Measurements from ENCODE around the gene CECR2.
A peak's percentile ranks its signal among the peaks of the same experiment; 100 is the strongest.
"Not testable (repeated sequence)": the region's sequence is repeated elsewhere in the genome, so short reads cannot be mapped to it uniquely, and the experiment has no call there.

The CECR2 gene

DNA sequence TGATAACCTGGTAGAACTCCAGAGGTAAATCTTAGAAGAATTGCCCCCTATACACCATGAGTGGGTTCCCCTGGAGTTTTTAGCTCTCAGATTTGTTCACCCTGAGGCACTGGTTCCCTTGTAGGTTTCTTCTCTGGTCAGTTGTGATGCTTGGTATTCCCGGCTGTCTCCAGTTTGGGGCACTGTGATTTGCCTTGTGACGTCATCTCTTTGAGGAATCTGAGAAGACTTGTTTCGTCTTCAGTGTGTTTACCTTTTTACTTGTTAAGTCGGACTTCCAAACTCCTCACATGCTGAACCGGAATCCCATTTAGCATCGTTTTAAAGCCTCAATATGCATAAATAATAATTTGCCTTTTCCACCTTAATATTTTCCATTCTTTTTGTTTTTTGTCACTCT lies 54.4 kb downstream of the CECR2 start:
- DNase-seq (ENCODE audit: low read depth in 1 of 2, low spot score in 1 of 2): peak; percentile 22 to 76
- in situ Hi-C loops (cut with HindIII; ENCODE audit: low pct_unique_long_range_greater_than_20kb, low sequenced_read_pairs): no loop called here
- TF ChIP-seq JUND (IDR thresholded peaks at IDR 0.05; ENCODE audit: low read depth): no peak

DNA sequence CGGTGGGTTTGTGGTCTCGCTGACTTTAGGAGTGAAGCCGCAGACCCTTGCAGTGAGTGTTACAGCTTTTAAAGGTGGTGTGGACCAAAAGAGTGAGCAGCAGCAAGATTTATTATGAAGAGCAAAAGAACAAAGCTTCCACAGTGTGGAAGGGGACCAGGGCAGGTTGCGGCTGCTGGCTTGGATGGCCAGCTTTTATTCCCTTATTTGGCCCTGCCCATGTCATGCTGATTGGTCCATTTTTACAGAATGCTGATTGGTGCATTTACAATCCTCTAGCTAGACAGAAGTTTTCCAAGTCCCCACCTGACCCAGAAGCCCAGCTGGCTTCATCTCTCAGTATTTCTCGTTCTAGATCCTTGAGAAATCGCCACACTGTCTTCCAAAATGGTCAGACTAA lies 58.3 kb downstream of the CECR2 start:
- DNase-seq (ENCODE audit: low read depth in 1 of 2, low spot score in 1 of 2); in situ Hi-C loops (cut with HindIII; ENCODE audit: low pct_unique_long_range_greater_than_20kb, low sequenced_read_pairs): not testable (repeated sequence)

DNA sequence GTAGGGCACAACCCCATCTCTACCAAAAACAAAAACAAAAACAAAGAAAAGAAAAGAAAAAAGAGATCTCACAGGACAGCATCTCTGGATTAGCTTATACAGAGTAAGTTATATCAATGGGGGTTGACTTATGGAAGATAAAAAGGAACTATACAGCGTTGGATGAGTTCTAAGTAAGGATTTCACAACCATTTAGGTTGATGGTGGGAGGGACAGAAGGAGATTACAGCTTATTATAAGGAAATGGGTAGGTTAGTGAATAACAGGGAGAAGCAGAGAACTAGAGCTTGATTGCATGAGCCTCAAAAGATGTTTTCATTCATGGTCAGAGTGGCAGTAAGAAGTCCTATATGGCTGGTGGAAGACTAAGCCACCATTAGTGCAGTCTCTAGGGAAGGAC lies 60.3 kb downstream of the CECR2 start:
- in situ Hi-C loops (cut with HindIII; ENCODE audit: low pct_unique_long_range_greater_than_20kb, low sequenced_read_pairs): no loop called here
- DNase-seq (ENCODE audit: low read depth in 1 of 2, low spot score in 1 of 2): no peak
- TF ChIP-seq JUND (IDR thresholded peaks at IDR 0.05; ENCODE audit: low read depth): no peak

DNA sequence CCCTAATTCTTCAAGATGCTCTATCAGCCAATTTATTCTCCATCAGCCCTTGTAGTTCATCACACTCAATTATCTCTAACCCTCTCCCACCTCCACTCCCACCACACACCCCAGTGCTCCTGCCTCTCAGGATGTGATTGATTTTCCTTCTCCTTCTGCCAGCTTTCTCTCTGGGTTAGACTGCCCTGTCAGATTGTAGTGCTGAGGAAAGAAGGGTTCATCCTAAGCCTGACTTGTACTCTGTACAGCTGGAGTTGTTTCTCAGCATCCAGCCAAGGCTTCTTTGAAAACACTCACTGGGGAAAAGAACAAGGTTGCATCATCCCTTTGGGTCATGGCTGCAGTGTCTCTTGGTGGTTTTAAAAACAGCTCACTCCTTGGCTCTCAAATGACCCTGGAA lies 61.2 kb downstream of the CECR2 start:
- DNase-seq (ENCODE audit: low read depth in 1 of 2, low spot score in 1 of 2): no peak
- in situ Hi-C loops (cut with HindIII; ENCODE audit: low pct_unique_long_range_greater_than_20kb, low sequenced_read_pairs): no loop called here
- TF ChIP-seq JUND (IDR thresholded peaks at IDR 0.05; ENCODE audit: low read depth): no peak

DNA sequence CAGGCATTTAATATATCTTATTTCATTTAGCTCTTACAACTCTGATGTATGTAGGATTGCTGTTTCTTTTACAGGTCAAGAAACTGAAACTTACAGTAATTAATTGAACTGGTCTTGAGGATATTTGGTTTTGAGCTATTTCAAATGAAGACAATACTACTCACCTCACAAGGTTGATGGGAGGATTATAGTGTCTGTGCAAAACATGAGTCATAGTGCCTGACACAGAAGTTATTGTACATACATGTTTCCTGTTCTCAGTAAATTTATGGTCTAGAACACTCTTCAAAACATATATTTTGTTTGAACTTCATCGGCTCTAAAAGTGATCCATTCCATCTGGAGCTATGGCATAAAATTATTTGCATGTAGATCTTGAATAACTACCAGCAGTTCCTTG lies 61.9 kb downstream of the CECR2 start:
- DNase-seq (ENCODE audit: low read depth in 1 of 2, low spot score in 1 of 2): no peak
- no peak for TF ChIP-seq JUND (IDR thresholded peaks at IDR 0.05; ENCODE audit: low read depth)
- in situ Hi-C loops (cut with HindIII; ENCODE audit: low pct_unique_long_range_greater_than_20kb, low sequenced_read_pairs): no loop called here

DNA sequence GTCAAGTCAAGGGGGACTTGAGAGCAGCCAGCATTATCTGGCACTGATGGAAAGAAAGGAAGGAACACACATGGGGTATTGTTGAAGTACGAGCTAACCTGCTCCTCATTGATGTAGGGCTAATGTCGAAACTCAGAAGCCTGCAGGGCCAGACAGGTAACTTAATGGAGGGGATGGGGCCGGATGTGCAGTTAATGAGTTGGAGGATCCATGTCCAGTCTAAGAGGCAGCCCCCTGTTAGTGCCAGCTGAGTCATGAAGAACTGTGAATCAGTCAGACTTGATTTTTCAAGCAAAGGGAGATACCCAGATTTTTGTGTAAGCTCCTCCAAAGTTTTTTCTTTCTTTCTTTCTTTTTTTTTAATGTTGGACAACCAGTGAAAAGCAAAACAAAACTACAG lies 65.6 kb downstream of the CECR2 start:
- in situ Hi-C loops (cut with HindIII; ENCODE audit: low pct_unique_long_range_greater_than_20kb, low sequenced_read_pairs): no loop called here
- TF ChIP-seq JUND (IDR thresholded peaks at IDR 0.05; ENCODE audit: low read depth): no peak

DNA sequence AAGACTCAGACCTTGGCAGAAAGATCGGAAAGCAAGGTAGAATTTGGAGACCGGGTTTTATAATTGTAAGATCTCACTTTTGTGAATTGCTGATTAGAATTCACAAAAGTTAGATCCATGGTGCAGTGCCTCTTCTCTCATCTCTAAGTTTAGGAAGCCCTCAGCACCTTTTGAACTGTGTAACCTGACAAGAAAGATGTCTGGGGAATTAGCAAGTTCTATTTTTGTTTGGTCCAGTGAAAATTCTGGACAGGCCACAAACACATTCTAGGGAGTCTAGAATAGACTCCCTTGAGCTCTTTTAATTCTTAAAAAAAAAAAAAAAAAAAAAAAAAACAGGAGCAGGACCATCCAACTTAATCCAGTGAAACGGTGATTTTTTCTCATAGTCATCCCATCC lies 66.1 kb downstream of the CECR2 start:
- TF ChIP-seq JUND (IDR thresholded peaks at IDR 0.05; ENCODE audit: low read depth): no peak
- in situ Hi-C loops (cut with HindIII; ENCODE audit: low pct_unique_long_range_greater_than_20kb, low sequenced_read_pairs): no loop called here
- no peak for DNase-seq (ENCODE audit: low read depth in 1 of 2, low spot score in 1 of 2)

More for the DNA sequence above, 65.6 kb downstream of the CECR2 start:
- DNase-seq (ENCODE audit: low read depth in 1 of 2, low spot score in 1 of 2): no peak

DNA sequence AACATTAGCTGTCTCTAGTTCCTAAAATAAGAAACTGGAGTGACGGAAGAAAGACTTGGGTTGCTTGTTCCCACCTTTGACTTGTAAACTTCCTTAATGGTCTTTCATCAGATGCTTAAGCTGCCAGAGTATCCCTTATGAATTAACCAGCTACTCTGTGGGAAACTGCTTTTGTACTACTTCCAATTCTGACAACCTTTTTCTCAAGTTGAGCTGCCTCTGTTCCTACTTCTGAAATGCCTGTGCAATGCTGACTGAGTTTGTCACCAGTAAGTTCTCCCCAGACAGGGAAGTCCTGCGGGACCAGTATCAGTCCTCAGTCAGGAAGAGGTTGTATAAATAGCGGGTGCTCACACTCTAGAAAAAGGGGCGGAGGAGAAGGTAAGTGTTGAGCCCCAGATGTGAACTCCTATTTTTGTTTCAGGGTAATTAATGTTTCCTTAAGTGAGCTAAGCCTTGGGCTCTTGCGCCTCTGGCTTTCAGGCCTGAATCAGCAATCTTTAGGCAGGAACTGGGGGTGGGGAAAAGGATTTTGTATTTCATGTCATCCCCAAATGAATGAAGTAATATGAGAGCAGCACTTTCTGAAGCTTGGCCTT lies 67.2 kb downstream of the CECR2 start:
- in situ Hi-C loops (cut with HindIII; ENCODE audit: low pct_unique_long_range_greater_than_20kb, low sequenced_read_pairs): no loop called here
- TF ChIP-seq JUND (IDR thresholded peaks at IDR 0.05; ENCODE audit: low read depth): no peak
- DNase-seq (ENCODE audit: low read depth in 1 of 2, low spot score in 1 of 2): peak in 1 of 2 experiments; percentile 36

DNA sequence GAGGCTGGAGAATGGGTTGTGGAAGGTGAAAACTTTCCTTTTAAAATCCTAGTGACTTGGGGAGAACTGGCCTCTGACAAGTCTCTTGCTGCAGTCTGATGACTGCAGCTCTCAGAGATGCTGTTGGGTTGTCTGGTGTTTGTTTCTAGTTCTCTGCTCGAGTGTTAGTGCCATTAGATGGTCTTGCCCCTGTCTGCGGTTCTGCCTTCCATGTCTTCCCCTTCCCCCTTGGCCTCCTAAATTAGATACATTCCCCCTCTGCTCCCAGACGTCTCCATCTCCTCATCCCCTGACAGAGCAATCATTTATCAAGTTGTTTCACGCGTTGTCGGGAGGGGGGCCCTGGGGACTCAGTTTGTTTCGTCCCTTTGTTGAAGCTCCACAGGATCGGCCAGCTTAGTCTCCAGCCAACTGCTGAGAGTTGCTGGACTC lies 67.7 kb downstream of the CECR2 start:
- TF ChIP-seq JUND (IDR thresholded peaks at IDR 0.05; ENCODE audit: low read depth): no peak
- in situ Hi-C loops (cut with HindIII; ENCODE audit: low pct_unique_long_range_greater_than_20kb, low sequenced_read_pairs): no loop called here
- DNase-seq (ENCODE audit: low read depth in 1 of 2, low spot score in 1 of 2): no peak

DNA sequence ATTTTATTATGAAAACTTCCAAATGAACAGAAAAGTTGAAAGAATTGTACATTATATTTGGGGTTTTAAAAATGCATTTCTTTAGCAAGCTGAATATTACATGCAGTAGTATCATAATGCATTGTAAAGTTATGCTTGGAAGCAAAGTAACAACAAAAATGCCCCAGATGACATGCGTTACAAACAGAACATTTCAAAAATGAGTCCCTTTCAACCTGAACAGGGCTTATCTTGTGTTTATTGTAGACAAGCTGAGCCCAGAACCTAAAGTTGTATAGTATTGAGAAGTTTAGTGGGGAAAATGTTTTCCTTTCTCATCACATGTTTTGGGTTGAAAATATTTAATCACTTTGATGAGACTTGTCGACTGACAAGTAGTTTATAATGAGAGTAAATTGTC lies 68.8 kb downstream of the CECR2 start:
- DNase-seq (ENCODE audit: low read depth in 1 of 2, low spot score in 1 of 2): no peak
- in situ Hi-C loops (cut with HindIII; ENCODE audit: low pct_unique_long_range_greater_than_20kb, low sequenced_read_pairs): no loop called here
- no peak for TF ChIP-seq JUND (IDR thresholded peaks at IDR 0.05; ENCODE audit: low read depth)

DNA sequence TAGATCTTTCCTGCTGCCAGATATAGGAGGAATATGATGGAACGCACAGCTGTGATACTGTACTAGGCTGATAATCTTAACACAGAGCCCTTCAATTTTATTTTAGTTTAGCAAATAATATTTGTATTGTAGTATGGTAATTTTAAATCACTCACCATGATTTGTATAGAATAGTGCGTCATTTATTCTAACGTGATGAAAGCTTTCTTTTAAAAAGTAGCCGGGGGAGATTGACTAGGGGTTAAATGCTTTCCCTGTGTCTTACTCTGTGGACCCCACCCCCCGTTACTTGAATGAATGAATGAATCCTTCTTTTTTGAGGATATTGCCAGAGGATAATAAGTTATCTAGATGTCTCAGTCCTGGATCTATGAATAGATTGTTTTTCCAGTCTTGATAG lies 72.1 kb downstream of the CECR2 start:
- in situ Hi-C loops (cut with HindIII; ENCODE audit: low pct_unique_long_range_greater_than_20kb, low sequenced_read_pairs): no loop called here
- TF ChIP-seq JUND (IDR thresholded peaks at IDR 0.05; ENCODE audit: low read depth): no peak
- no peak for DNase-seq (ENCODE audit: low read depth in 1 of 2, low spot score in 1 of 2)

DNA sequence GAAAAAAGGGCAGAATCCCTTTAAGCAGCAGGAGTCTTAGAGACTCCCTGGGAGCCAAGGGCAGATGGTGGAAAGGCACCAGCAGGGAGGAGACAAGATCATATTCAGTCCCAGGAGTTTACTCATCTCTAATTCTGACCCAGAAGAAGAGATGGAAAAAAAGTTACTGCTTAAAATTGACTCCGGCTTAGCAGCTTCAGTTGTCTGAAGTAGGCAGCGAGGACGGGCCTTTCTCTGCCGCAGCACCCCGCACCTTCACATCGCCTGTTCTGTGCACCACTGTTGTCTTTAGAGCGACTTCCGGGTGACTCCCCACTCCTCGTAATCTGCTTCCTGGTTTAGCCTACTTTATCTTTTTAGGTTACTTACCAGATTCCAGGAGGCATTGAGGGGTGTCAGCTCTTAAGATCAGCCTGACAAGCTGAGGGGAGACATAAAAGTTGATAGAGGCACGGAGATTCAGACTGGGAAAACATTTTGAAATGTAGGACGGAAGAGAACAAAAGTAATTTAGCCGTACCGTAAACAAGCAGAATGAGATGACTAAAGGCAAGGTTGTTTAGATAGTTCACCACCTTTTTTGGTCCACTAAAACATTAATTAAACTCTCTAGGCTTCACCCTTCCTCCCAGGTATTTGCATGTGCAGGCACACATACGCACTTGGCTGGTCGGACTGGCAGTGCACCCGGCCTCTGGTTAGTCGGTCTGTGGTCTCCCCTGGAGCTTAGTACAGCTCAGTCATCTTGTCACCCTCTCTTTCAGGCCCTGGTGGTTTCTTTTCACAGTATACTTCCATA lies 74.3 kb downstream of the CECR2 start:
- no peak for DNase-seq (ENCODE audit: low read depth in 1 of 2, low spot score in 1 of 2)
- TF ChIP-seq JUND (IDR thresholded peaks at IDR 0.05; ENCODE audit: low read depth): no peak
- in situ Hi-C loops (cut with HindIII; ENCODE audit: low pct_unique_long_range_greater_than_20kb, low sequenced_read_pairs): no loop called here

DNA sequence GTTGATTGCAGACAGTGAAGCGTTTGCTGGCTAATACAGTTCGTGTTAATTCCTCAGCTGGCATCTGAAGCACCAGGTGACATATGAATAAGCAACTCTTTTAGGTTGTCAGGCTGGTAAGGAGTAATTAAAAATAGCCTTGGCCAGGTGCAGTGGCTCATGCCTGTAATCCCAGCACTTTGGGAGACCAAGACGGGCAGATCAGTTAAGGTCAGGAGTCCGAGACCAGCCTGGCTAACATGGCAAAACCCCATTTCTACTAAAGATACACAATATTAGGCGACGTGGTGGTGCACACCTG lies 74.9 kb downstream of the CECR2 start:
- no peak for DNase-seq (ENCODE audit: low read depth in 1 of 2, low spot score in 1 of 2)
- no peak for TF ChIP-seq JUND (IDR thresholded peaks at IDR 0.05; ENCODE audit: low read depth)
- in situ Hi-C loops (cut with HindIII; ENCODE audit: low pct_unique_long_range_greater_than_20kb, low sequenced_read_pairs): no loop called here

DNA sequence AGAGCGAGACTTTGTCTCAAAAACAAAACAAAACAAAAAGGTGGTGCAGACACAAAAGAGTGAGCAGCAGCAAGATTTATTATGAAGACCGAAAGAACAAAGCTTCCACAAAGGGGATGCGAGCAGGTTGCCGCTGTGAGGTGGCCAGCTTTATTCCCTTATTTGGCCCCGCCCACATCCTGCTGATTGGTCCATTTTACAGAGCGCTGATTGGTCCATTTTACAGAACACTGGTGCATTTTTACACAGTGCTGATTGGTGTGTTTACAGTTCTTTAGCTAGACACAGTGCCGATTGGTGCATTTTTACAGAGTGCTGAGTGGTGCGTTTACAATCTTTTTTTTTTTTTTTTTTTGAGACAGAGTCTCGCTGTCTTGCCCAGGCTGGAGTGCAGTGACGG lies 77.4 kb downstream of the CECR2 start:
- no peak for TF ChIP-seq JUND (IDR thresholded peaks at IDR 0.05; ENCODE audit: low read depth)
- in situ Hi-C loops (cut with HindIII; ENCODE audit: low pct_unique_long_range_greater_than_20kb, low sequenced_read_pairs): no loop called here
- no peak for DNase-seq (ENCODE audit: low read depth in 1 of 2, low spot score in 1 of 2)
